GM20000 (cell line): ENCODE results near the gene JARID2.

Experiments
- DNase-seq: peaks from one replicate; pipeline ENCODE4 v3.0.0; 2012; ENCODE audit warnings: low spot score
- CTCF ChIP-seq: IDR thresholded peaks from 2 replicates; pipeline ENCODE4 v1.5.1; 2012; ENCODE audit warnings: mild to moderate bottlenecking, control low read depth; ENCODE audit errors: extremely low read depth, missing control alignments

JARID2 gene

GRCh38 chr6:15341311-15342001, 95.6 kb downstream of the JARID2 start:
- no peak for TF ChIP-seq CTCF
- no peak for DNase-seq

- no peak for DNase-seq
- TF ChIP-seq CTCF, result no peak
Measured at GRCh38 chr6:15342114-15342513, 96.2 kb downstream of the JARID2 start.

GRCh38 chr6:15343490-15344191, 97.8 kb downstream of the JARID2 start:
- DNase-seq, result no peak

GRCh38 chr6:15344192-15344519, 98.3 kb downstream of the JARID2 start:
- TF ChIP-seq CTCF, result no peak
- DNase-seq, result no peak

More at GRCh38 chr6:15343490-15344191, 97.8 kb downstream of the JARID2 start:
- no peak for TF ChIP-seq CTCF

GRCh38 chr6:15344831-15345230, 99.0 kb downstream of the JARID2 start:
- TF ChIP-seq CTCF, result no peak
- no peak for DNase-seq

GRCh38 chr6:15346315-15346714, 100.4 kb downstream of the JARID2 start:
- no peak for TF ChIP-seq CTCF
- DNase-seq, result no peak

GRCh38 chr6:15348528-15348927, 102.7 kb downstream of the JARID2 start:
- DNase-seq, result no peak
- no peak for TF ChIP-seq CTCF
